Measurements from ENCODE around the gene PLA2G4B. TPM values are rescaled to one million over a fixed set of nuclear protein-coding genes. Genes with fewer than 3 reads are reported as not detected.

The PLA2G4B gene
- total and polyA plus RNA-seq, 10 of the 15 experiments (the other 5 are each of a cell fraction or from before 2014, with no cell fraction given), result 0.22 to 6.6 (median 2.9) TPM

GRCh38 chr15:41861736-41862356 lies 23.2 kb downstream of the PLA2G4B start:
- H3K36me3 ChIP-seq (ENCODE audit: control insufficient read depth in 2 of 2, insufficient read depth in 2 of 2, low read length in 1 of 2), result no peaks in the 10 kb centered on the region
- H2AFZ ChIP-seq (ENCODE audit: control insufficient read depth, low read depth, low read length), result no peak overlapping the region
- no peak overlapping the region for H3K4me3 ChIP-seq
- ChIA-PET CTCF (interaction anchor here (1.8 kb wide), 1 partner anchor 88 kb away, joined by 6 read pairs; the partner anchor contains the start of gene MAPKBP1), POLR2A (no interaction called here), SMC1A (ENCODE audit: uncharacterized antibody, unreplicated experiment) (no interaction called here), RAD21 (ENCODE audit: unreplicated experiment) (interaction anchor here (1.1 kb wide), 1 partner anchor 88 kb away, joined by 4 read pairs; no protein-coding TSS in a partner anchor)
- no peaks in the 10 kb centered on the region for H3K4me1 ChIP-seq (ENCODE audit: control insufficient read depth, insufficient read depth, low read length)
- in situ Hi-C loops (cut with MboI) (no loop called here), intact Hi-C loops (cut with micrococcal nuclease; ENCODE audit: unreplicated experiment) (no loop called here)
- no peak for FAIRE-seq
- no peaks in the 10 kb centered on the region for H3K9me3 ChIP-seq (replicated peaks; ENCODE audit: control insufficient read depth, insufficient read depth, low read length)
- ATAC-seq, result no peak
- H3K27ac ChIP-seq (ENCODE audit: control insufficient read depth, insufficient read depth), result no peak overlapping the region
- H3K4me2 ChIP-seq (ENCODE audit: control insufficient read depth, insufficient read depth), result no peak overlapping the region
- BruUV-seq (replicated peaks), result no TSS peak
- no peaks in the 10 kb centered on the region; a peak in 1 of 4 replicates for H3K27me3 ChIP-seq (replicated peaks in 1 of 2; ENCODE audit: control insufficient read depth in 2 of 2, insufficient read depth in 2 of 2, low read length in 1 of 2)
- WGBS (ENCODE audit: insufficient coverage, insufficient replicate concordance, low lambda C conversion rate, missing lambda C conversion rate), result 47% methylated on average over 17 of the region's 18 CpGs
- no peaks in the 10 kb centered on the region for H3K79me2 ChIP-seq (ENCODE audit: control insufficient read depth, insufficient read depth, low read length)
- H3K9ac ChIP-seq (ENCODE audit: control insufficient read depth, insufficient read depth, low read length), result no peak overlapping the region
- TF ChIP-seq E2F8 (IDR thresholded peaks at IDR 0.05; ENCODE audit: low read depth, partially characterized antibody) (no peak), CBX5 (IDR thresholded peaks at IDR 0.05; ENCODE audit: low read depth) (no peak), BCL11A (IDR thresholded peaks at IDR 0.05; ENCODE audit: low read depth, low read length) (no peak), KLF5 (IDR thresholded peaks at IDR 0.05; ENCODE audit: partially characterized antibody) (no peak), NFYB (IDR thresholded peaks at IDR 0.05; ENCODE audit: insufficient read depth, low read depth, low read length) (no peak), SMARCA5 (IDR thresholded peaks at IDR 0.05) (no peak), NFXL1 (IDR thresholded peaks at IDR 0.05; ENCODE audit: borderline replicate concordance) (no peak), CHD4 (IDR thresholded peaks at IDR 0.05) (no peak), RBBP5 (conservative IDR thresholded peaks at IDR 0.05) (no peak), CUX1 (IDR thresholded peaks at IDR 0.05; ENCODE audit: insufficient replicate concordance, low read depth, low read length) (no peak), EZH2 (IDR thresholded peaks at IDR 0.05; ENCODE audit: borderline replicate concordance, control insufficient read depth, low read depth, low read length) (no peak)
- TF ChIP-seq, protein P1, sequence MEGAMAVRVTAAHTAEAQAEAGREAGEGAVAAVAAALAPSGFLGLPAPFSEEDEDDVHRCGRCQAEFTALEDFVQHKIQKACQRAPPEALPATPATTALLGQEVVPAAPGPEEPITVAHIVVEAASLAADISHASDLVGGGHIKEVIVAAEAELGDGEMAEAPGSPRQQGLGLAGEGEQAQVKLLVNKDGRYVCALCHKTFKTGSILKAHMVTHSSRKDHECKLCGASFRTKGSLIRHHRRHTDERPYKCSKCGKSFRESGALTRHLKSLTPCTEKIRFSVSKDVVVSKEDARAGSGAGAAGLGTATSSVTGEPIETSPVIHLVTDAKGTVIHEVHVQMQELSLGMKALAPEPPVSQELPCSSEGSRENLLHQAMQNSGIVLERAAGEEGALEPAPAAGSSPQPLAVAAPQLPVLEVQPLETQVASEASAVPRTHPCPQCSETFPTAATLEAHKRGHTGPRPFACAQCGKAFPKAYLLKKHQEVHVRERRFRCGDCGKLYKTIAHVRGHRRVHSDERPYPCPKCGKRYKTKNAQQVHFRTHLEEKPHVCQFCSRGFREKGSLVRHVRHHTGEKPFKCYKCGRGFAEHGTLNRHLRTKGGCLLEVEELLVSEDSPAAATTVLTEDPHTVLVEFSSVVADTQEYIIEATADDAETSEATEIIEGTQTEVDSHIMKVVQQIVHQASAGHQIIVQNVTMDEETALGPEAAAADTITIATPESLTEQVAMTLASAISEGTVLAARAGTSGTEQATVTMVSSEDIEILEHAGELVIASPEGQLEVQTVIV (IDR thresholded peaks at IDR 0.05; ENCODE audit: borderline replicate concordance, partially characterized antibody), result no peak
- DNase-seq (ENCODE audit: low read depth, low spot score), result no peak
- H4K20me1 ChIP-seq (ENCODE audit: control insufficient read depth, insufficient read depth), result no peaks in the 10 kb centered on the region

All from GM12878 (cell line).